Mesenchymal stem cell (in vitro differentiated cells and primary cell): ENCODE measurements around the gene MFSD8.
A peak's percentile ranks its signal among the peaks of the same experiment; 100 is the strongest.
"Not testable (repeated sequence)": the region's sequence is repeated elsewhere in the genome, so short reads cannot be mapped to it uniquely, and the experiment has no call there.

Experiments used
- DNase-seq: peaks from one replicate; pipeline ENCODE4 v3.0.0-alpha.2; 2013
- H2AFZ ChIP-seq: one replicate; pipeline ENCODE4 v1.6.1; 2013; ENCODE audit warnings: low read depth, mild to moderate bottlenecking, control low read depth, inconsistent platforms, low read length, moderate library complexity
- H2AK5ac ChIP-seq: 2 replicates; pipeline ENCODE4 v1.6.1; 2013; ENCODE audit warnings: low read length, moderate library complexity, mild to moderate bottlenecking, inconsistent platforms; ENCODE audit not compliant: severe bottlenecking
- H2BK120ac ChIP-seq: one replicate; pipeline ENCODE4 v1.6.1; 2013; ENCODE audit warnings: low read depth, mild to moderate bottlenecking, inconsistent platforms, low read length, moderate library complexity
- H2BK12ac ChIP-seq, 2 experiments: one replicate each; pipeline ENCODE4 v1.6.1; 2013; ENCODE audit warnings: inconsistent platforms in 2 of 2, low read length in 2 of 2, mild to moderate bottlenecking in 2 of 2, moderate library complexity in 2 of 2, control low read depth in 1 of 2
- H2BK15ac ChIP-seq: one replicate; pipeline ENCODE4 v1.6.1; 2013; ENCODE audit warnings: mild to moderate bottlenecking, low read depth, inconsistent platforms; ENCODE audit not compliant: poor library complexity, severe bottlenecking
- H2BK5ac ChIP-seq: 2 replicates; pipeline ENCODE4 v1.6.1; 2013; ENCODE audit warnings: low read depth, mild to moderate bottlenecking, low read length, control low read depth, inconsistent platforms; ENCODE audit not compliant: poor library complexity, severe bottlenecking
- H3K14ac ChIP-seq, 2 experiments: one replicate each; pipeline ENCODE4 v1.6.1; 2013; ENCODE audit warnings: inconsistent platforms in 2 of 2, low read length in 2 of 2, control low read depth in 1 of 2, mild to moderate bottlenecking in 1 of 2, moderate library complexity in 1 of 2
- H3K18ac ChIP-seq, 2 experiments: one replicate each; pipeline ENCODE4 v1.6.1; 2013; ENCODE audit warnings: inconsistent platforms in 2 of 2, low read length in 2 of 2, control low read depth in 1 of 2, low read depth in 1 of 2, mild to moderate bottlenecking in 1 of 2
- H3K23ac ChIP-seq, 2 experiments: one replicate each; pipeline ENCODE4 v1.6.1; 2013; ENCODE audit warnings: inconsistent platforms in 2 of 2, low read length in 2 of 2, mild to moderate bottlenecking in 2 of 2, moderate library complexity in 2 of 2, control low read depth in 1 of 2
- H3K27ac ChIP-seq: 2 replicates; pipeline ENCODE4 v1.5.1; 2013; ENCODE audit warnings: mild to moderate bottlenecking, moderate library complexity, low read length, control low read depth, inconsistent platforms; ENCODE audit not compliant: poor library complexity, severe bottlenecking
- H3K27me3 ChIP-seq, 2 experiments: 2 replicates each; pipeline versions ENCODE4 v1.6.1 to v1.7.0; 2013; ENCODE audit warnings: low read length in 2 of 2, mild to moderate bottlenecking in 2 of 2, moderate library complexity in 2 of 2, control low read depth in 1 of 2, inconsistent platforms in 1 of 2; ENCODE audit not compliant: control insufficient read depth in 1 of 2, insufficient read depth in 1 of 2
- H3K36me3 ChIP-seq, 2 experiments: 2 replicates each; pipeline versions ENCODE4 v1.6.1 to v1.7.0; 2013; ENCODE audit warnings: low read length in 2 of 2, control low read depth in 1 of 2, inconsistent platforms in 1 of 2, low read depth in 1 of 2, mild to moderate bottlenecking in 1 of 2; ENCODE audit not compliant: insufficient read depth in 2 of 2, control insufficient read depth in 1 of 2
- H3K4ac ChIP-seq, 2 experiments: one replicate each; pipeline ENCODE4 v1.6.1; 2013; ENCODE audit warnings: inconsistent platforms in 2 of 2, low read length in 2 of 2, mild to moderate bottlenecking in 2 of 2, moderate library complexity in 2 of 2, control low read depth in 1 of 2, low read depth in 1 of 2
- H3K4me1 ChIP-seq: 2 replicates; pipeline ENCODE4 v1.6.1; 2013; ENCODE audit warnings: low read depth, low read length, control low read depth; ENCODE audit not compliant: control insufficient read depth, insufficient read depth
- H3K4me2 ChIP-seq: 2 replicates; pipeline ENCODE4 v1.6.1; 2013; ENCODE audit warnings: low read length, mild to moderate bottlenecking, inconsistent platforms; ENCODE audit not compliant: poor library complexity, severe bottlenecking
- H3K4me3 ChIP-seq, 2 experiments: 2 replicates each; pipeline versions ENCODE4 v1.5.1 to v1.7.0; 2013; ENCODE audit warnings: low read length in 2 of 2, mild to moderate bottlenecking in 2 of 2, control low read depth in 1 of 2, low read depth in 1 of 2; ENCODE audit not compliant: insufficient read depth in 1 of 2
- H3K79me1 ChIP-seq: replicated peaks from 2 replicates; pipeline ENCODE4 v1.6.1; 2013; ENCODE audit warnings: mild to moderate bottlenecking, control low read depth, low read length, inconsistent platforms; ENCODE audit not compliant: poor library complexity, severe bottlenecking
- H3K9ac ChIP-seq: 2 replicates; pipeline ENCODE4 v1.7.0; 2013; ENCODE audit warnings: mild to moderate bottlenecking, low read length, moderate library complexity
- H3K9me3 ChIP-seq: 2 replicates; pipeline ENCODE4 v1.7.0; 2013; ENCODE audit warnings: mild to moderate bottlenecking, low read length; ENCODE audit not compliant: control insufficient read depth
- H4K8ac ChIP-seq: one replicate; pipeline ENCODE4 v1.6.1; 2013; ENCODE audit warnings: inconsistent platforms, mild to moderate bottlenecking, low read length, moderate library complexity
- H4K91ac ChIP-seq: one replicate; pipeline ENCODE4 v1.6.1; 2013; ENCODE audit warnings: mild to moderate bottlenecking, low read length, inconsistent platforms
- WGBS: methylation state at CpG from one replicate; pipeline ENCODE4 v1.1.7; 2013; ENCODE audit warnings: mixed read lengths; 5-methylcytosine and 5-hydroxymethylcytosine counted together

Gene MFSD8

DNA sequence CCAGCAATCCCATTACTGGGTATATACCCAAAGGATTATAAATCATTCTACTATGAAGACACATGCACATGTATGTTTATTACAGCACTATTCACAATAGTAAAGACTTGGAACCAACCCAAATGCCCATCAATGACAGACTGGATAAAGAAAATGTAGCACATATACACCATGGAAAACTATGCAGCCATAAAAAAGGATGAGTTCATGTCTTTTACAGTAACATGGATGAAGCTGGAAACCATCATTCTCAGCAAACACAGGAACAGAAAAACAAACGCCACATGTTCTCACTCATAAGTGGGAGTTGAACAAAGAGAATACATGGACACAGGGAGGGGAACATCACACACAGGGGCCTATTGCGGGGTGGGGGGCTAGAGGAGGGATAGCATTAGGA lies 39.3 kb downstream of the MFSD8 start:
- not testable (repeated sequence) for H4K8ac ChIP-seq

GRCh38 chr4:127922226-127922625 lies 42.7 kb downstream of the MFSD8 start:
- Histone ChIP-seq H2AFZ (no peak overlapping the region), H3K4me2 (no peak overlapping the region), H3K23ac (no peak overlapping the region), H3K9me3 (no peaks in the 10 kb centered on the region), H3K27ac (no peak overlapping the region), H2AK5ac (no peak overlapping the region), H3K36me3 (peaks cover 8 to 43% of the 10 kb centered on the region in 2 experiments), H2BK15ac (no peak overlapping the region), H3K18ac (no peak overlapping the region), H3K4me3 (no peak overlapping the region), H3K27me3 (no peaks in the 10 kb centered on the region), H2BK5ac (no peak overlapping the region), H2BK12ac (no peak overlapping the region), H4K91ac (no peak overlapping the region), H3K79me1 (peaks cover 4% of the 10 kb centered on the region), H3K14ac (no peak overlapping the region), H3K9ac (no peak overlapping the region), H3K4me1 (no peaks in the 10 kb centered on the region), H4K8ac (no peak overlapping the region), H2BK120ac (no peak overlapping the region), H3K4ac (no peak overlapping the region)
- WGBS, result no CpG with 5 or more reads among the region's 2 CpGs
- DNase-seq, result no peak

More for the DNA sequence above, 39.3 kb downstream of the MFSD8 start:
- not testable (repeated sequence) for H3K4ac ChIP-seq, H3K27ac ChIP-seq, H3K79me1 ChIP-seq, H3K4me3 ChIP-seq, H2AFZ ChIP-seq, H3K14ac ChIP-seq, H4K91ac ChIP-seq, H3K4me2 ChIP-seq, H3K18ac ChIP-seq, DNase-seq, H2BK5ac ChIP-seq, H3K23ac ChIP-seq, H2BK12ac ChIP-seq, H2BK120ac ChIP-seq, H3K9ac ChIP-seq, H3K27me3 ChIP-seq, H3K4me1 ChIP-seq, H2BK15ac ChIP-seq, H3K9me3 ChIP-seq, H2AK5ac ChIP-seq
- peaks cover 7 to 46% of the 10 kb centered on the region in 2 experiments for H3K36me3 ChIP-seq
- no CpG with 5 or more reads among the region's 2 CpGs for WGBS

GRCh38 chr4:127920521-127920920 lies 44.5 kb downstream of the MFSD8 start:
- Histone ChIP-seq H2BK5ac (no peak overlapping the region), H3K36me3 (peaks cover 2 to 38% of the 10 kb centered on the region in 2 experiments), H3K4me2 (no peak overlapping the region), H2BK15ac (no peak overlapping the region), H3K4me1 (no peaks in the 10 kb centered on the region), H2BK120ac (no peak overlapping the region), H3K27ac (no peak overlapping the region), H3K79me1 (no peaks in the 10 kb centered on the region), H2BK12ac (no peak overlapping the region), H3K9ac (peak overlapping the region; percentile 60), H2AK5ac (no peak overlapping the region), H3K18ac (no peak overlapping the region), H3K4me3 (peak overlapping the region in 1 of 2 experiments; percentile 6), H4K91ac (no peak overlapping the region), H3K27me3 (no peaks in the 10 kb centered on the region), H4K8ac (no peak overlapping the region), H3K14ac (no peak overlapping the region), H2AFZ (no peak overlapping the region), H3K4ac (no peak overlapping the region), H3K23ac (no peak overlapping the region), H3K9me3 (no peaks in the 10 kb centered on the region)
- 100% methylated on average over 3 of the region's 3 CpGs for WGBS
- DNase-seq, result no peak

DNA sequence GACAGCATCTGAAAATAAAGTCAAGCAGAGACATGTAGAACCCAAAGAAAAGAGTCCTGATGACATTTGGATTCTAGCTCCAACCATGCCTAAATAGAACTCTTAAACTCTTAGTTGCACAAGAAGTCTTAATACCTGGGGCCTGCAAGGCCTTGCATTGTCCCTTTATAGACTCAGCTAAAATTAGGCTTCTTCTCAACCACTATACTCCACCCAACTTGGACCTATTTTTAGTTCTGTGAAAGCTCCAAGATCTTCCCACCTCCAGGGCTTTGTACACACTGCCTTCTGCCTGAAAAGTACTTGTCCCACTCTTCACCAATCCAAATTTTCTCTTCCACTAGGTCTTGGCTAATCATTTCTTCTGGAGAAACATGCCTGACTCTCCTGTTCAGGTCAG lies 47.8 kb downstream of the MFSD8 start:
- H3K18ac ChIP-seq, result no peak overlapping the region
- no peak overlapping the region for H2AK5ac ChIP-seq
- peaks cover 2 to 38% of the 10 kb centered on the region in 2 experiments for H3K36me3 ChIP-seq
- H3K4me2 ChIP-seq, result no peak overlapping the region
- H4K91ac ChIP-seq, result no peak overlapping the region
- no peak for DNase-seq
- no peak overlapping the region for H3K4me3 ChIP-seq
- H3K23ac ChIP-seq, result no peak overlapping the region
- H2BK15ac ChIP-seq, result no peak overlapping the region
- H3K9ac ChIP-seq, result no peak overlapping the region
- no peak overlapping the region for H2BK12ac ChIP-seq
- H3K9me3 ChIP-seq, result no peaks in the 10 kb centered on the region
- no peaks in the 10 kb centered on the region for H3K79me1 ChIP-seq
- H3K14ac ChIP-seq, result no peak overlapping the region
- H3K4ac ChIP-seq, result no peak overlapping the region
- no peak overlapping the region for H2BK5ac ChIP-seq
- H2AFZ ChIP-seq, result no peak overlapping the region
- no peak overlapping the region for H2BK120ac ChIP-seq
- no peak overlapping the region for H4K8ac ChIP-seq
- no peaks in the 10 kb centered on the region for H3K27me3 ChIP-seq
- no peaks in the 10 kb centered on the region for H3K4me1 ChIP-seq
- H3K27ac ChIP-seq, result no peak overlapping the region
